Astrocyte (in vitro differentiated cells and primary cell): Measurements from ENCODE around the gene SLC6A12. TPM values are rescaled to one million over a fixed set of nuclear protein-coding genes. Genes with fewer than 3 reads are reported as not detected.
A peak's percentile ranks its signal among the peaks of the same experiment; 100 is the strongest.

Experiments used
- DNase-seq: peaks from one replicate; pipeline ENCODE4 v3.0.0-alpha.2; 2010; ENCODE audit warnings: low read depth
- FAIRE-seq: peaks from 2 replicates; lab custom pipeline; 2011; peaks lifted over from hg19 to GRCh38; lab: Jason Lieb, UNC
- H2AFZ ChIP-seq: 2 replicates; pipeline ENCODE4 v1.6.0; 2012; ENCODE audit warnings: low read depth, low read length, inconsistent platforms
- H3K27ac ChIP-seq: 2 replicates; pipeline ENCODE4 v1.5.1; 2011; ENCODE audit warnings: low read depth, low read length, inconsistent platforms
- H3K27me3 ChIP-seq: 2 replicates; pipeline ENCODE4 v1.6.0; 2011; ENCODE audit warnings: low read length, inconsistent platforms; ENCODE audit not compliant: insufficient read depth
- H3K36me3 ChIP-seq: 2 replicates; pipeline ENCODE4 v1.5.1; 2011; ENCODE audit warnings: low read length, inconsistent platforms; ENCODE audit not compliant: insufficient read depth
- H3K4me1 ChIP-seq: 2 replicates; pipeline ENCODE4 v1.5.1; 2011; ENCODE audit warnings: low read length, inconsistent platforms; ENCODE audit not compliant: insufficient read depth
- H3K4me2 ChIP-seq: 2 replicates; pipeline ENCODE4 v1.6.0; 2012; ENCODE audit warnings: low read length, inconsistent platforms
- H3K4me3 ChIP-seq: 2 replicates; pipeline ENCODE4 v1.5.1; 2011; ENCODE audit warnings: low read depth, mild to moderate bottlenecking, low read length, inconsistent platforms; ENCODE audit not compliant: insufficient read depth
- H3K79me2 ChIP-seq: 2 replicates; pipeline ENCODE4 v1.6.0; 2012; ENCODE audit warnings: mild to moderate bottlenecking, low read length, inconsistent platforms; ENCODE audit not compliant: insufficient read depth
- H3K9ac ChIP-seq: 2 replicates; pipeline ENCODE4 v1.6.0; 2012; ENCODE audit warnings: mild to moderate bottlenecking, low read length, inconsistent platforms
- H3K9me3 ChIP-seq: 2 replicates; pipeline ENCODE4 v1.5.1; 2012; ENCODE audit warnings: low read depth, mild to moderate bottlenecking, low read length, inconsistent platforms; ENCODE audit not compliant: insufficient read depth
- H4K20me1 ChIP-seq: 2 replicates; pipeline ENCODE4 v1.6.0; 2012; ENCODE audit warnings: low read length, inconsistent platforms; ENCODE audit not compliant: insufficient read depth
- H3K27ac Mint-ChIP-seq: one replicate; pipeline ENCODE4 v1.8.0; 2021; ENCODE audit warnings: mild to moderate bottlenecking, mixed read lengths; ENCODE audit not compliant: unreplicated experiment
- H3K27me3 Mint-ChIP-seq: one replicate; pipeline ENCODE4 v1.8.0; 2021; ENCODE audit warnings: low read depth, mixed read lengths; ENCODE audit not compliant: unreplicated experiment
- H3K36me3 Mint-ChIP-seq: one replicate; pipeline ENCODE4 v1.8.0; 2021; ENCODE audit warnings: low read depth, mixed read lengths; ENCODE audit not compliant: unreplicated experiment
- H3K4me1 Mint-ChIP-seq: one replicate; pipeline ENCODE4 v1.8.0; 2021; ENCODE audit warnings: low read depth, mixed read lengths; ENCODE audit not compliant: unreplicated experiment
- H3K4me3 Mint-ChIP-seq: one replicate; pipeline ENCODE4 v1.8.0; 2021; ENCODE audit warnings: mild to moderate bottlenecking, moderate library complexity, mixed read lengths; ENCODE audit not compliant: unreplicated experiment
- H3K9me3 Mint-ChIP-seq: one replicate; pipeline ENCODE4 v1.8.0; 2021; ENCODE audit warnings: mild to moderate bottlenecking, mixed read lengths; ENCODE audit not compliant: unreplicated experiment
- EZH2 ChIP-seq: IDR thresholded peaks from 2 replicates; pipeline ENCODE4 v1.6.1; 2012; ENCODE audit warnings: mild to moderate bottlenecking, low read length, inconsistent platforms; ENCODE audit not compliant: insufficient read depth
- total RNA-seq: library from RNA; stranded (reverse); gene quantifications from 2 replicates; pipeline ENCODE4 v1.2.1, GENCODE V29; 2021
- TF ChIP-seq, protein P1 (sequence below): IDR thresholded peaks from 2 replicates; pipeline ENCODE4 v1.5.1; 2011; ENCODE audit warnings: low read depth, mild to moderate bottlenecking, inconsistent platforms, low read length, moderate library complexity; ENCODE audit not compliant: insufficient read depth

Gene SLC6A12
- total RNA-seq, 1 donor from 2014 or later = 3.0 TPM

- Histone ChIP-seq H3K9me3 (no peaks in the 10 kb centered on the region), H4K20me1 (no peaks in the 10 kb centered on the region), H3K9ac (peak overlapping the region; percentile 33), H3K4me3 (no peak overlapping the region), H2AFZ (peak overlapping the region; percentile 39), H3K79me2 (no peaks in the 10 kb centered on the region), H3K27me3 (no peaks in the 10 kb centered on the region), H3K4me1 (peaks cover 30% of the 10 kb centered on the region), H3K4me2 (peak overlapping the region; percentile 68), H3K27ac (peak overlapping the region; percentile 38), H3K36me3 (no peaks in the 10 kb centered on the region)
- peak; percentile 54 for FAIRE-seq
- Mint-ChIP-seq H3K27ac (peak overlapping the region; percentile 86), H3K4me1 (peaks cover 40% of the 10 kb centered on the region), H3K27me3 (peaks cover 8% of the 10 kb centered on the region), H3K36me3 (no peaks in the 10 kb centered on the region), H3K9me3 (peaks cover 3% of the 10 kb centered on the region), H3K4me3 (no peak overlapping the region)
- peak; percentile 75 for DNase-seq
- TF ChIP-seq, protein P1, sequence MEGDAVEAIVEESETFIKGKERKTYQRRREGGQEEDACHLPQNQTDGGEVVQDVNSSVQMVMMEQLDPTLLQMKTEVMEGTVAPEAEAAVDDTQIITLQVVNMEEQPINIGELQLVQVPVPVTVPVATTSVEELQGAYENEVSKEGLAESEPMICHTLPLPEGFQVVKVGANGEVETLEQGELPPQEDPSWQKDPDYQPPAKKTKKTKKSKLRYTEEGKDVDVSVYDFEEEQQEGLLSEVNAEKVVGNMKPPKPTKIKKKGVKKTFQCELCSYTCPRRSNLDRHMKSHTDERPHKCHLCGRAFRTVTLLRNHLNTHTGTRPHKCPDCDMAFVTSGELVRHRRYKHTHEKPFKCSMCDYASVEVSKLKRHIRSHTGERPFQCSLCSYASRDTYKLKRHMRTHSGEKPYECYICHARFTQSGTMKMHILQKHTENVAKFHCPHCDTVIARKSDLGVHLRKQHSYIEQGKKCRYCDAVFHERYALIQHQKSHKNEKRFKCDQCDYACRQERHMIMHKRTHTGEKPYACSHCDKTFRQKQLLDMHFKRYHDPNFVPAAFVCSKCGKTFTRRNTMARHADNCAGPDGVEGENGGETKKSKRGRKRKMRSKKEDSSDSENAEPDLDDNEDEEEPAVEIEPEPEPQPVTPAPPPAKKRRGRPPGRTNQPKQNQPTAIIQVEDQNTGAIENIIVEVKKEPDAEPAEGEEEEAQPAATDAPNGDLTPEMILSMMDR = no peak
- no peak for TF ChIP-seq EZH2
Measured at GRCh38 chr12:182381-182892, 31.5 kb downstream of the SLC6A12 start.

DNA sequence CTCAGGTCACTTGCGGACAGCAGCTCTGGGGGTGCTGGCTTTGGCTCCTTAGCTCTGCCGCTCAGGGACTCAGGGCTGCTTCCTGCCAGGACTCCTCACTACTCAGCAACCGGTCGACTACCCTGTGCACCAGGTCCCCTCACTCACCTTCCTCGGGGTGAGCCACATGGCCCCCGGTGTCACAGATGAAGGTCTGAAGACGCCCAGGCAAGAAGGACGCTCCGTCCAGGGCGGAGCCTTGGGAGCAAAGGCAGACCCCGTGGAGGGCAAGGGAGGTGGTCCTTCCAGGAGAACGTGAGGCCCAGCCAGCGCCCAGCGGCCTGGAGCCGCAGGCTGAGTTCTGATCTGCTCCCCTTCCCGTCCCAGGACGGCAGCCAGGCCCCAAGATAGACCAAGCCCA, 32.0 kb downstream of the SLC6A12 start:
- Histone ChIP-seq H3K9me3 (no peaks in the 10 kb centered on the region), H3K27ac (peak overlapping the region; percentile 11), H3K9ac (peak overlapping the region; percentile 33), H2AFZ (peak overlapping the region; percentile 39), H3K4me2 (peak overlapping the region; percentile 68), H3K4me1 (peaks cover 35% of the 10 kb centered on the region), H3K4me3 (no peak overlapping the region), H3K79me2 (no peaks in the 10 kb centered on the region), H4K20me1 (no peaks in the 10 kb centered on the region), H3K27me3 (no peaks in the 10 kb centered on the region), H3K36me3 (no peaks in the 10 kb centered on the region)
- Mint-ChIP-seq H3K27me3 (peaks cover 8% of the 10 kb centered on the region), H3K4me3 (no peak overlapping the region), H3K27ac (peak overlapping the region; percentile 86), H3K36me3 (no peaks in the 10 kb centered on the region), H3K4me1 (peaks cover 40% of the 10 kb centered on the region), H3K9me3 (peaks cover 3% of the 10 kb centered on the region)
- TF ChIP-seq, protein P1 = no peak
- TF ChIP-seq EZH2 = no peak
- DNase-seq (no peak), FAIRE-seq (no peak)

DNA sequence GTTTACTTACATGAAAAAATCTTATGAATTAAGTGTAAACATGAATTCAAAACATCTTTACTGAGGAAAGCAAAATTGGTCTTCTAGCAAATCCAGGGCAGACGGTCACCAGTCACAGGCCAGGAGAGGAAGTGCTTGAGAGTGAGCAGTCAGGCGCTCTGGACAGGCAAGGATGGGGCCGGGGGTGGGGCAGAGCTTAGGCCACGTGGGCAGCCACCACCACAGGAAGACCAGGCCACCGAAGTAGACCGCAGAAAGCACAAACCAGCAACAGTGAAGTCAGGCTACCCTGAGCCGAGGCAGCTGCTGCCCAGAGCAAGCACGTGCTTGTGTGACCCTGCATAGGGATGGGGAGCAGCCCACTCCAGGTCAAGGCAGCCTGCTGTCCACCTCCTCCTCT, 33.5 kb downstream of the SLC6A12 start:
- no peak overlapping the region for H3K27ac ChIP-seq
- Mint-ChIP-seq H3K9me3 (peaks cover 3% of the 10 kb centered on the region), H3K27ac (peak overlapping the region; percentile 26), H3K4me3 (no peak overlapping the region), H3K4me1 (peaks cover 53% of the 10 kb centered on the region), H3K36me3 (no peaks in the 10 kb centered on the region), H3K27me3 (no peaks in the 10 kb centered on the region)
- no peak overlapping the region for H3K4me2 ChIP-seq
- no peaks in the 10 kb centered on the region for H3K27me3 ChIP-seq
- H3K9ac ChIP-seq = no peak overlapping the region
- TF ChIP-seq, protein P1 = no peak
- no peak for TF ChIP-seq EZH2
- H4K20me1 ChIP-seq = no peaks in the 10 kb centered on the region
- H3K9me3 ChIP-seq = no peaks in the 10 kb centered on the region
- H3K4me1 ChIP-seq = peaks cover 43% of the 10 kb centered on the region
- FAIRE-seq (no peak), DNase-seq (peak; percentile 8)
- H3K79me2 ChIP-seq = no peaks in the 10 kb centered on the region
- H3K36me3 ChIP-seq = no peaks in the 10 kb centered on the region
- no peak overlapping the region for H3K4me3 ChIP-seq
- peak overlapping the region; percentile 26 for H2AFZ ChIP-seq
